ENCODE measurements around the gene NAXD. TPM values are rescaled to one million over a fixed set of nuclear protein-coding genes. Genes with fewer than 3 reads are reported as not detected.

NAXD gene
- total RNA-seq, 1 experiment from 2014 or later, result 27.7 TPM

DNA sequence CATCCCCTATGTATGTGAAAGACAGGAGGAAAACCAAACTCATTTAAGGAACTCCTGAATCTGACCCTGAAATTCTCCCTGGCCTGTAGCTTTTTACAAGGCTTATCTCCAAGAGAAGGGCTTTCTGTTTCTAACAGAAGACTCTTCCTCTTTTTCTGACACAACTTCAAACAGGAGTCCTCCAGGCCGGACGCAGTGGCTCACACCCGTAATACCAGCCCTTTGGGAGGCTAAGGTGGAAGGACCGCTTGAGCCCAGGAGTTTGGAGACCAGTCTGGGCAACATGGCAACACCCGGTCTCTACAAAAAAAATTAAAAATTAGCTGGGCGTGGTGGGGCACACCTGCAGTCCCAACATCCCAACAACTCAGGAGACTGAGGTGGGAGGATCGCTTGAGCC, 48.7 kb downstream of the NAXD start:
- intact Hi-C loops (cut with micrococcal nuclease), result no loop called here
- TF ChIP-seq, protein P1, sequence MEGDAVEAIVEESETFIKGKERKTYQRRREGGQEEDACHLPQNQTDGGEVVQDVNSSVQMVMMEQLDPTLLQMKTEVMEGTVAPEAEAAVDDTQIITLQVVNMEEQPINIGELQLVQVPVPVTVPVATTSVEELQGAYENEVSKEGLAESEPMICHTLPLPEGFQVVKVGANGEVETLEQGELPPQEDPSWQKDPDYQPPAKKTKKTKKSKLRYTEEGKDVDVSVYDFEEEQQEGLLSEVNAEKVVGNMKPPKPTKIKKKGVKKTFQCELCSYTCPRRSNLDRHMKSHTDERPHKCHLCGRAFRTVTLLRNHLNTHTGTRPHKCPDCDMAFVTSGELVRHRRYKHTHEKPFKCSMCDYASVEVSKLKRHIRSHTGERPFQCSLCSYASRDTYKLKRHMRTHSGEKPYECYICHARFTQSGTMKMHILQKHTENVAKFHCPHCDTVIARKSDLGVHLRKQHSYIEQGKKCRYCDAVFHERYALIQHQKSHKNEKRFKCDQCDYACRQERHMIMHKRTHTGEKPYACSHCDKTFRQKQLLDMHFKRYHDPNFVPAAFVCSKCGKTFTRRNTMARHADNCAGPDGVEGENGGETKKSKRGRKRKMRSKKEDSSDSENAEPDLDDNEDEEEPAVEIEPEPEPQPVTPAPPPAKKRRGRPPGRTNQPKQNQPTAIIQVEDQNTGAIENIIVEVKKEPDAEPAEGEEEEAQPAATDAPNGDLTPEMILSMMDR (IDR thresholded peaks at IDR 0.05; ENCODE audit: unreplicated experiment), result no peak
- H3K4me1 Mint-ChIP-seq (ENCODE audit: insufficient read depth, unreplicated experiment), result no peaks in the 10 kb centered on the region
- peaks cover 99% of the 10 kb centered on the region for H3K36me3 Mint-ChIP-seq (ENCODE audit: insufficient read depth, unreplicated experiment)
- CTCF ChIA-PET, result interaction anchor here (1.5 kb wide), 1 partner anchor 19 kb away, joined by 5 read pairs; no protein-coding TSS in a partner anchor
- no peak overlapping the region for H3K27ac Mint-ChIP-seq (ENCODE audit: low read depth, unreplicated experiment)
- POLR2A ChIA-PET, result interaction anchor here (1.5 kb wide), 1 partner anchor 11 kb away, joined by 3 read pairs; no protein-coding TSS in a partner anchor
- no peaks in the 10 kb centered on the region for H3K27me3 Mint-ChIP-seq (ENCODE audit: insufficient read depth, unreplicated experiment)
- no peak for DNase-seq (ENCODE audit: unreplicated experiment)
- no TSS peak for BruUV-seq (replicated peaks)
- H3K9me3 Mint-ChIP-seq (ENCODE audit: unreplicated experiment), result peaks cover 6% of the 10 kb centered on the region
- no peak overlapping the region for H3K4me3 Mint-ChIP-seq (ENCODE audit: unreplicated experiment)

DNA sequence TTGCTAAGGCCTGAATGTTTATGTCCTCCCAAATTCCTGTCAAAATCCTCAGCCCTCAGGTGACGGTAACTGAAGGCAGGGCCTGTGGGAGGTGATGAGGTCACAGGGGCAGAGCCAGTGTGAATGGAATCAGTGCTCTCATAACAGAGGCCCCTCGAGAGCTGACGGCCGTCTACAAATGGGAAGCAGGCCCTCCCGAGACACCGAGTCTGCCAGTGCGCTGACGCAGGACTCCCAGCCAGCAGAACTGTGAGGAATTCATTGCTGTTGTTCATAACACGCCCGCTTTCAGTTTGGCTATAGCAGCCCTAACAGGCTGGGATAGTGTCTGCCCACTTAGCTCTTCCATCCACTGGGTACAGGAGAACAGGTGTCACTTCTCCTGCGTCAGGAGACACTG, 49.3 kb downstream of the NAXD start:
- BruUV-seq (replicated peaks), result no TSS peak
- Mint-ChIP-seq H3K36me3 (ENCODE audit: insufficient read depth, unreplicated experiment) (peaks cover 99% of the 10 kb centered on the region), H3K27me3 (ENCODE audit: insufficient read depth, unreplicated experiment) (no peaks in the 10 kb centered on the region), H3K9me3 (ENCODE audit: unreplicated experiment) (peaks cover 6% of the 10 kb centered on the region), H3K4me3 (ENCODE audit: unreplicated experiment) (no peak overlapping the region), H3K4me1 (ENCODE audit: insufficient read depth, unreplicated experiment) (no peaks in the 10 kb centered on the region), H3K27ac (ENCODE audit: low read depth, unreplicated experiment) (no peak overlapping the region)
- POLR2A ChIA-PET, result no interaction called here
- TF ChIP-seq, protein P1 (IDR thresholded peaks at IDR 0.05; ENCODE audit: unreplicated experiment), result no peak
- CTCF ChIA-PET, result interaction anchor here (0.7 to 1.5 kb wide), 2 partner anchors 18 to 207 kb away, joined by 4 to 5 read pairs; no protein-coding TSS in a partner anchor
- no peak for DNase-seq (ENCODE audit: unreplicated experiment)
- intact Hi-C loops (cut with micrococcal nuclease), result no loop called here

DNA sequence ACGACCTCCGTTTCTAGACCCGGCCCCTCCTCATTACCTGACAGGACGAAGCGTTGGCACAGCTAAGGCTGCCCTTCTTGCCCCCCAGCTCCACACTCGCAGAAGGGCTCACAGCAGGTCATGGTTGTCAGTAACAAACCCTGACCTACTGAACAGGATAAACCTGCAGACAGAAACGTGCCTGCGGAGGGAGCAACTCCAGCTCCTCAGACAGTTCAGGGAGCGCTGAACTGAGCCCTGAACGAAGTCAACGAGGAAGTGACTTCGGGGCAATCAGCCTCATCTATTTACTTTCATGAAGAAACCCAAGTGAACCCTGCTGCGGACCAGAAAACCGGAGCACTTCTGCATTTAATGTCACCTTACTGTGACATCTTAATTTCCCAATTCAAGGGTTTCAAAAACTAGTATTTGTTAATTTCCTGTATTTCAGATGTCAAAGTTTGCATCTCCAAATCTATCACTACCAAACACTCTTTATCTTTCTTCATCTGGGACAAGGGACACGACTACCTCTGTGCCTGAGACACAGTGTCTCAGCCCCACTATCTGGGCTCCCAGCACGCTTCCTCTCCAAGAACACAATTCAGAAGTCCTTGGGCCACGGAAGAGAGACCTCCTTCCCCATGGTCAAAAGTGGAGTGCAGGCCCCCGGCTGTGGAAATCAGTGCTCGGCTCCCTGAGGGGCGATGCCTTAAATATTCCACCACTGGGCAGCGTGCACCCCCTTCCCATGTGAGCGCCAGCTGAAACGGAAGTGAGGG, 50.3 kb downstream of the NAXD start:
- H3K36me3 Mint-ChIP-seq (ENCODE audit: insufficient read depth, unreplicated experiment), result peaks cover 97% of the 10 kb centered on the region

DNA sequence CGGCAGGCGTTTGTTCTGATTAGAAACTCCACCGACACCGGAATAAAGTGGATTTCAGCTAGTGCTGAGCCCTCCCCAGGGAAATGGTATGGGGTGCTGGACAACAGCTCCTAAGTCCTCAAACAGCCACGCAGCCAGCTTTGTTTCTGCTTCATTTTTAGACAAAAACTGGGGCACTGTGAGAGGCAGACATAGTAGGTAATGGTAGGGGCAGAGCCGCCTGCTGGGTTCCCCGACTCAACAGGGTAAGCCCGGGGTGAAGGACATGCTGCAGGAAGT, 50.8 kb downstream of the NAXD start:
- CTCF ChIA-PET, result no interaction called here
- no peaks in the 10 kb centered on the region for H3K4me1 Mint-ChIP-seq (ENCODE audit: insufficient read depth, unreplicated experiment)
- POLR2A ChIA-PET, result interaction anchor here (1.0 to 1.5 kb wide), 3 partner anchors 9 to 46 kb away, joined by 3 to 5 read pairs (median 3); no protein-coding TSS in a partner anchor
- TF ChIP-seq, protein P1 (IDR thresholded peaks at IDR 0.05; ENCODE audit: unreplicated experiment), result no peak
- no peak overlapping the region for H3K4me3 Mint-ChIP-seq (ENCODE audit: unreplicated experiment)
- no peak for DNase-seq (ENCODE audit: unreplicated experiment)
- intact Hi-C loops (cut with micrococcal nuclease), result no loop called here
- H3K36me3 Mint-ChIP-seq (ENCODE audit: insufficient read depth, unreplicated experiment), result peaks cover 97% of the 10 kb centered on the region
- peaks cover 6% of the 10 kb centered on the region for H3K9me3 Mint-ChIP-seq (ENCODE audit: unreplicated experiment)
- BruUV-seq (replicated peaks), result no TSS peak
- no peaks in the 10 kb centered on the region for H3K27me3 Mint-ChIP-seq (ENCODE audit: insufficient read depth, unreplicated experiment)
- H3K27ac Mint-ChIP-seq (ENCODE audit: low read depth, unreplicated experiment), result no peak overlapping the region

More for the DNA sequence above, 50.3 kb downstream of the NAXD start:
- no peaks in the 10 kb centered on the region for H3K27me3 Mint-ChIP-seq (ENCODE audit: insufficient read depth, unreplicated experiment)
- H3K4me3 Mint-ChIP-seq (ENCODE audit: unreplicated experiment), result no peak overlapping the region
- DNase-seq (ENCODE audit: unreplicated experiment), result no peak
- H3K9me3 Mint-ChIP-seq (ENCODE audit: unreplicated experiment), result peaks cover 6% of the 10 kb centered on the region
- no peak overlapping the region for H3K27ac Mint-ChIP-seq (ENCODE audit: low read depth, unreplicated experiment)
- CTCF ChIA-PET, result no interaction called here
- H3K4me1 Mint-ChIP-seq (ENCODE audit: insufficient read depth, unreplicated experiment), result no peaks in the 10 kb centered on the region
- POLR2A ChIA-PET, result interaction anchor here (1.1 to 1.5 kb wide), 2 partner anchors 9 to 46 kb away, joined by 3 to 5 read pairs; no protein-coding TSS in a partner anchor
- no TSS peak for BruUV-seq (replicated peaks)
- intact Hi-C loops (cut with micrococcal nuclease), result no loop called here
- TF ChIP-seq, protein P1 (IDR thresholded peaks at IDR 0.05; ENCODE audit: unreplicated experiment), result no peak

Measured in MCF 10A (cell line).